Measurements from ENCODE around the gene RAB33A. TPM values are rescaled to one million over a fixed set of nuclear protein-coding genes. Genes with fewer than 3 reads are reported as not detected.

RAB33A gene
- polyA plus RNA-seq, 1 experiment, result 3.6 TPM

GRCh38 chrX:130197464-130197863, 25.7 kb downstream of the RAB33A start:
- TF ChIP-seq, protein P1, sequence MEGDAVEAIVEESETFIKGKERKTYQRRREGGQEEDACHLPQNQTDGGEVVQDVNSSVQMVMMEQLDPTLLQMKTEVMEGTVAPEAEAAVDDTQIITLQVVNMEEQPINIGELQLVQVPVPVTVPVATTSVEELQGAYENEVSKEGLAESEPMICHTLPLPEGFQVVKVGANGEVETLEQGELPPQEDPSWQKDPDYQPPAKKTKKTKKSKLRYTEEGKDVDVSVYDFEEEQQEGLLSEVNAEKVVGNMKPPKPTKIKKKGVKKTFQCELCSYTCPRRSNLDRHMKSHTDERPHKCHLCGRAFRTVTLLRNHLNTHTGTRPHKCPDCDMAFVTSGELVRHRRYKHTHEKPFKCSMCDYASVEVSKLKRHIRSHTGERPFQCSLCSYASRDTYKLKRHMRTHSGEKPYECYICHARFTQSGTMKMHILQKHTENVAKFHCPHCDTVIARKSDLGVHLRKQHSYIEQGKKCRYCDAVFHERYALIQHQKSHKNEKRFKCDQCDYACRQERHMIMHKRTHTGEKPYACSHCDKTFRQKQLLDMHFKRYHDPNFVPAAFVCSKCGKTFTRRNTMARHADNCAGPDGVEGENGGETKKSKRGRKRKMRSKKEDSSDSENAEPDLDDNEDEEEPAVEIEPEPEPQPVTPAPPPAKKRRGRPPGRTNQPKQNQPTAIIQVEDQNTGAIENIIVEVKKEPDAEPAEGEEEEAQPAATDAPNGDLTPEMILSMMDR (IDR thresholded peaks at IDR 0.05; ENCODE audit: low read depth, low read length), result no peak
- CTCF ChIA-PET, result interaction anchor here (1.3 kb wide), 1 partner anchor 118 kb away, joined by 5 read pairs; no protein-coding TSS in a partner anchor
- DNase-seq (ENCODE audit: low read depth, low spot score), result no peak

DNA sequence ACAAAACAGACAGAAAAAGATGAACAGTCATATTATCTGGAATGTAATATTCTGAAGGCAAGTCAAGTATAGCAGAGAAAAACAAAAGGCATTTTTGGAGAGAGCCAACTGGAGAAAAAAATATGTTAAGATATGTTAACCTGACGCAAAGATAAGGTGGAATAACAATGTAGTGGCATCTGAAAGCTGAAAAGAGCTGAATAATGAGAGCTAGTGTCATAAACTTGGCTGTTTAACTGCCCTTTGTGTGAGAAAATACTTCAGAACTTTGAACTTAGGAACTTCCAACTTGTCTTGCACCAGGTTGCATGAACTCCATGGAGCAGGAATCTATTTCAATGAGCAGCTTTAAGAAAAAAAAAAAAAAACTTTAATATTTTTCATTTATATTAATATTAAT, 32.9 kb downstream of the RAB33A start:
- DNase-seq (ENCODE audit: low read depth, low spot score), result no peak
- TF ChIP-seq, protein P1 (IDR thresholded peaks at IDR 0.05; ENCODE audit: low read depth, low read length), result no peak
- H3K4me3 ChIP-seq (ENCODE audit: low read depth, low read length), result no peak overlapping the region
- ChIA-PET CTCF (interaction anchor here (1.3 kb wide), 1 partner anchor 125 kb away, joined by 3 read pairs; no protein-coding TSS in a partner anchor), POLR2A (no interaction called here)
- no peaks in the 10 kb centered on the region for H3K9me3 ChIP-seq (ENCODE audit: control insufficient read depth, insufficient read depth, low read length)
- H3K27ac ChIP-seq (ENCODE audit: low read depth, low read length), result no peak overlapping the region
- no peaks in the 10 kb centered on the region for H3K27me3 ChIP-seq (ENCODE audit: control insufficient read depth, insufficient read depth, low read length)

More at GRCh38 chrX:130197464-130197863, 25.7 kb downstream of the RAB33A start:
- POLR2A ChIA-PET, result interaction anchor here (0.6 kb wide), 1 partner anchor 137 kb away, joined by 3 read pairs; no protein-coding TSS in a partner anchor
- Histone ChIP-seq H3K27me3 (ENCODE audit: control insufficient read depth, insufficient read depth, low read length) (no peaks in the 10 kb centered on the region), H3K9me3 (ENCODE audit: control insufficient read depth, insufficient read depth, low read length) (no peaks in the 10 kb centered on the region), H3K4me3 (ENCODE audit: low read depth, low read length) (no peak overlapping the region), H3K27ac (ENCODE audit: low read depth, low read length) (no peak overlapping the region)

GRCh38 chrX:130211415-130212186, 39.8 kb downstream of the RAB33A start:
- ChIA-PET POLR2A (no interaction called here), CTCF (interaction anchor here (2.0 kb wide), 1 partner anchor 19 kb away, joined by 4 read pairs; no protein-coding TSS in a partner anchor)
- Histone ChIP-seq H3K27ac (ENCODE audit: low read depth, low read length) (no peak overlapping the region), H3K9me3 (ENCODE audit: control insufficient read depth, insufficient read depth, low read length) (no peaks in the 10 kb centered on the region), H3K27me3 (ENCODE audit: control insufficient read depth, insufficient read depth, low read length) (no peaks in the 10 kb centered on the region), H3K4me3 (ENCODE audit: low read depth, low read length) (no peak overlapping the region)
- DNase-seq (ENCODE audit: low read depth, low spot score), result no peak
- TF ChIP-seq, protein P1 (IDR thresholded peaks at IDR 0.05; ENCODE audit: low read depth, low read length), result no peak

GRCh38 chrX:130212371-130212770, 40.6 kb downstream of the RAB33A start:
- DNase-seq (ENCODE audit: low read depth, low spot score), result no peak
- Histone ChIP-seq H3K9me3 (ENCODE audit: control insufficient read depth, insufficient read depth, low read length) (no peaks in the 10 kb centered on the region), H3K27me3 (ENCODE audit: control insufficient read depth, insufficient read depth, low read length) (no peaks in the 10 kb centered on the region), H3K4me3 (ENCODE audit: low read depth, low read length) (no peak overlapping the region), H3K27ac (ENCODE audit: low read depth, low read length) (no peak overlapping the region)
- ChIA-PET CTCF (interaction anchor here (2.0 kb wide), 1 partner anchor 20 kb away, joined by 4 read pairs; no protein-coding TSS in a partner anchor), POLR2A (no interaction called here)
- TF ChIP-seq, protein P1 (IDR thresholded peaks at IDR 0.05; ENCODE audit: low read depth, low read length), result no peak

GRCh38 chrX:130213376-130213775, 41.6 kb downstream of the RAB33A start:
- H3K4me3 ChIP-seq (ENCODE audit: low read depth, low read length), result no peak overlapping the region
- no peaks in the 10 kb centered on the region for H3K9me3 ChIP-seq (ENCODE audit: control insufficient read depth, insufficient read depth, low read length)
- ChIA-PET CTCF (no interaction called here), POLR2A (no interaction called here)
- no peak overlapping the region for H3K27ac ChIP-seq (ENCODE audit: low read depth, low read length)
- no peaks in the 10 kb centered on the region for H3K27me3 ChIP-seq (ENCODE audit: control insufficient read depth, insufficient read depth, low read length)
- TF ChIP-seq, protein P1 (IDR thresholded peaks at IDR 0.05; ENCODE audit: low read depth, low read length), result no peak
- no peak for DNase-seq (ENCODE audit: low read depth, low spot score)

All from AG04450 (cell line).